Measurements from ENCODE around the gene YTHDF1.
"Not testable (repeated sequence)": the region's sequence is repeated elsewhere in the genome, so short reads cannot be mapped to it uniquely, and the experiment has no call there.

YTHDF1 gene

DNA sequence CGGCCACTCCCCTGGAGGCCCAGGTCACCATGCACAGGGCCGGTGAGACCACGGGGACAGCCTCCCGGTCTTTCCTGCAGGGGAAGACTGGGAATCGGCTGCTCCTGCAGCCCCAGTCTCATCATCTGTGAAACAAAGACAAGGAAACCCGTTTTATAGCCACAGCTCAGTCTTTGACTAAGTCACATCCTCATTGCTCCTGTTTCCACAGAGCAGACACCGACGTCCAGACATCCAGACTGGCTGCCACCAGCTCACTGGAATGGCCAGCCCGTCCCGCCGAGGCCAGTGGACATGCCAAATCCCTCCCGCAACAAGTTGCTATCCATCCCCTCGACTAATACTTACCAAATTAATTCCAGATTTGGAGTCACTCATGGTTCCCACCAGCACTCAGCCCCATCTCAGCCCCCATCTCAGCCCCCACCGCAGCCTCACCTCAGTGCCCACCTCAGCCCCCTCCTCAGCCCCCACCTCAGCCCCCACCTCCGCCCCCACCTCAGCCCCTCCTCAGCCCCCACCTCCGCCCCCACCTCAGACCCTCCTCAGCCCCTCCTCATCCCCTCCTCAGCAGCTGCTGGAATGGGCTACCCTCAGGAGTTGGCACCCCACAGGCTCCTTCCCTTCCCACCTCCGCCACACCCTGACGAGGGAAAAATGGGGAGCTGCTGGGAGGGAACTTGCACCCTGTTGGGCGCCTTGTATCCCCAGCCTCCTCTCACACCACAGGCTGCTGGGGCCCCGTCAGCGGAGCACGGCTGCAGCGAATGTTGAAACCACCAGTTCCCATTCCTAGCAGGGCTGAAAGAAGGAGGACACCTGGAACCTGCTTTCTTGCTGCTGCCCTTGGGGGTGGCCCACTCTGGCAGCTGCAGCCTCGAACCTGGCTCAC lies 48.7 kb downstream of the YTHDF1 start:
- DNase-seq, result no peak

- no peak for DNase-seq
Measured at GRCh38 chr20:63166193-63167020, 49.5 kb downstream of the YTHDF1 start.

DNA sequence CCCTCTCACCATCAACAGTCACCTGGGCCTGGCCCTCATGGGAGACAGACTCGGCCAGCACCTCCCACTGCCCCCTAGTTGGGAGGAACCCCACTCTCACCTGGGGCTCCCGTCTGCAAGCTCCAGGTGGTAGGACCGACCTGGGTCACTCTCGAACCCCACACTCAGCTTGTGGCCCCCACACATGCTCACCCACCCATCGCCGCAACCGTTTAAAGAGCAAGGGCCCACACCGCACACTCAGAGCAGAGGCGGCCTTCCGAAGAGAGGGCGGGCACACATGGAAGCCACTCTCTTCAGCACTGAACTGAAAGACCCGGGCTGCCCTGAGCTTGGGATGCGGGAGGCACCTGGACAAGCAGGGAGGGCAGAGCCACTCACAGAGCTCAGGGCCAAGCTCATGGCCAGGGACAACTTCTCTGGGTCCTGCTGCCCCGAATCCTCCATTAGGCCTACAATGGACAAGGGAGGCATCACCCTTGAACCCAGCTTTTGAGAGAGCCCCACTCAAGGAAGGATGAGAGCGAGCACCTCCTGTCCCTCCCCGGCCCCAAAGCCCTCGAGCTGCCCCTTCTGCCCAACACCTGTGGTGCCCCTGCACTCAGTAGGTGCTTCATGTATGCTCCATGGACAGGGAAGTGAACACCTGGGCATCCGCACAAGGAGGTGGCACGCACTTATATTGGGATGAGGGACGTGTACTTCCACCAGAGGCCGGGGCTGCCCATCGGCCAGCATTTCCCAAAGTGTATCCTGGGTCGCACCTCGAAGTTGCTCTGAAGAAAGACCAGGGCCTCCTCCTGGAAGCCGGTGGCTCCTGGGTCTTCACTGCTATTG lies 50.4 kb downstream of the YTHDF1 start:
- no peak for DNase-seq

- no peak for DNase-seq
Measured at GRCh38 chr20:63164484-63165355, 51.2 kb downstream of the YTHDF1 start.

DNA sequence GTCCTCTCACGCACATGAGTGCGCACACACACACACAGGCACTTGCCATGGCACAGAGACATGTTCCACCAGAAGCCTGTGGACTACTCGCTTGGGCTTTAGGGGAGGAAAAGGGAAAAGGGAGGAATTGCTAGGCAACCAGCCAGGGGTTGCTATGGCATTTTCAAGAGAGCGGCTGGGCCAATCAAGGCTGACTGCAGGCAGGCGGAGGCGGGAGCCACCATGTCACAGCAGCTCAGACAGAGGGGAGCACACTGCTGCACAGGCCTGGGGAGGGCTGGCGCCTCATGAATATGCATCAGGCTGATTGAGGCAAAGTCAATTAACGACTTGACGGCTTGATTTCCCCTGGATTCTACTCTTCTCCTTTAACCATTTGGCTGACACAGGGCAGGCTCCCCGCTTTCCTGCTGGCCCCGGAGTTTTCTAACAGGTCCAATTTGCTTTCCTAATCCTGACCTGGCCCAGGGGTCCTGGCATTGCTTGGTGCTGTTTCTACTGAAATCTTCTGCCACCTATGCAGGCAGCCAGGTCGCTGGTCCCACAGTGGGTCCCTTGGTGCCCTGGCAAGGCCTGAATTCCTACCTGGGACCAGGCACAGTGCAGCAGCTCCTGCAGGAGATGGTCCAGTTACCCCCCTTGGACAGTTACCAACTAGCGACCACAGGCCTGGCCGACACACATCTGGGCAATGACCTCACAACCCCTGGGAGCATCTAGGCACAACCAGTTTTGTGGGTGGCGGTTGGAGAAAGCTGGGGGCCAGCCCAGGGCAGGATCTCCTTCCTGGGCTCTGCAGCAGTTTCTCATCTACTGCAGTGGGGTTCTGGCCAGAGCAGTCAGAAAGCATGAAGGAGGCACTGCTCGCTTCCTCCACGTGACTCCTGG lies 52.1 kb downstream of the YTHDF1 start:
- no peak for DNase-seq

DNA sequence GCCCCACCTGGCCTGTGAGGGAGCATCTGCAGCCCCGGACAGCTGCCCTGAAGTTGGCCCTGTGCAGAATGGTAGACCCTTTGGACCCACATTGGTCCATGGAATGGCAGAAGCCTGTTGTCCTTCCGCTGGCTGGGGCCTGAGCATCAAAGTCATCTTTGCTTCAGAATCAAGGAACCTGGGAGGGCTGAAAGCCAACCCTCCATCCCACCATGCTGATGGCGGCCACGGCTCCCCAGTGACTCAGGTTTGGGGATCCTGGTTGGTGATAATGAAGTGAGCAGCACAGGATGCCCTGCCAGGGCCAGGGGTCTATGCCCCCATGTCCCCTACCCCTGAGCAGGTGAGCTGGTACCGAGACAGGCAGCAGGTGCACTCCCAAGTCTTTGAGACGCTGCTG lies 52.8 kb downstream of the YTHDF1 start:
- no peak for DNase-seq

GRCh38 chr20:63162206-63162795 lies 53.6 kb downstream of the YTHDF1 start:
- DNase-seq, result no peak

DNA sequence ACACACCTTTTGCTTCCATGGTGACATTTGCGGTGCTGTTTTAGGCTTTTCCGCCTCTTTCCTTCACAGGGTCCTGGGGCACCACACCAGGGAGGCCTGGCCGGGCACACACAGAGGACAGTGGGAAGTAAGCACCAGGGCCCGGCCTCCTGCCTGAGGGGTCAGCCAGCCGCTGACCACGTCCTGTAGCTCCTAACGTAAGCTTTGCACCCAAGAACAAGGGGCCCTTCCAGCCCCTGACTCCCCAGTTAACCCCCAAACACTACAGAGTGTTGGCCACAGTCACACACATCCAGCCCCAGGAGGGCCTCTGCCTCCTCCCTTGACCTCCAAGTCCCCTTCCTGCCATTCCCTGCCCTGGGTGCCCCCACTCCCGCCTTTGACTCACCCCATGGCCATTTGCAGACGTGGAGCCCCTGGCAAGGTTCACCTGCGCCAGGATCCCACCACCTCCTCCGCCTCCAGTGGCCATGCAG lies 54.7 kb downstream of the YTHDF1 start:
- no peak for DNase-seq

- no peak for DNase-seq
Measured at GRCh38 chr20:63160641-63161175, 55.2 kb downstream of the YTHDF1 start.

DNA sequence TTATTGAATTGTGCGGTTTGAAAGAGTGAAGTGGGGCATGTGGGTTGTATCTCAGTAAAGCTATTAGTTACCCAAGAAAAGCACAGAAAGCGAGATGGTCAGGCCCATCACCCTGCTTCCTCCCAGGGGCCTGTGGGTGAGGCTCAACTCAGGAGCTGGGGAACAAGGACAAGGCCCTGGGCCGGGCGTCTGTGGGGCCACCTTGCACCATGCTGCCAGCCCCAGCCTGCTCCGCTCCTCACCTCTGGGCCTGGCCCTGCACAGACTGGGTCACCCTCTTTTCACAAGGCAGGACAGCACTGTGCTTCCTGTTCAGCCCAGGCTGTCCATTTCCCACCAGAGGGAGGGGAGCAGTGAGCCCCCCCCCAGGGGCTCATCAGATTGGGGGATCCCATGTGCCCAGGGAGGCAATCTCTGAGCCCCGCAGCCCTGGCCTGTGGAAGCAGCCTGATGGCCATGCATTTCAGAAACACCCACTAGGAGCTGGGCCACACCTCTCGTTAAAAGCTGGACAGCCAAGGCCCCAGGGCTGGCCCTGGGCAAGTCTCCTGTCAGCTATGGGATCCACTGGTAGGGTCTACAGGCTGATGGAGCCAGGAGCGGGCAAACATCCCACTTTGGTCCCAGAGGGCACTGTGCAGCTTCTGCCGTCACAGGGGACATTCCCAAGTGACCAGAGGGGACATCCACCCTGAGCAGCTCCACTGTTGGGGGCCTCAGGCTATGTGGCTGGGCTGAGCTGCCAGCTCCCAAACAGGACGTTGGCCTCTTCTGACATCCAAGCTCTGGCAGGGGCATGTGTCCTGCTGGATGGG lies 55.9 kb downstream of the YTHDF1 start:
- no peak for DNase-seq

DNA sequence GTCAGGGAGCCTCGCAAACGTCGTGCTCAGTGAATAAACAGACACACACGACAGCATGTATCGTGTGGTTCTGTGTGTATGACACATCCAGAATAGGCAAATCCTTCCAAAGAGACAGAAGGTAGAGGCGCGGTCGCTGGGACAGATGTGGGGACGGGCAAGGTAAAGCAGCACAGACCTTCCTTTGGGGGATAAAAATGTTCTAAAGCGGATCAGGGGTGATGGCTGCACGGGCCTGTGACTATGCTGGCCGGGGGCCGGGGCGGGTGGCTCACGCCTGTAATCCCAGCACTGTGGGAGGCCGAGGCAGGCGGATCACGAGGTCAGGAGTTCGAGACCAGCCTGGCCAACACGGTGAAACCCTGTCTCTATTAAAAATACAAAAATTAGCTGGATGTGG lies 56.7 kb downstream of the YTHDF1 start:
- DNase-seq, result not testable (repeated sequence)

DNA sequence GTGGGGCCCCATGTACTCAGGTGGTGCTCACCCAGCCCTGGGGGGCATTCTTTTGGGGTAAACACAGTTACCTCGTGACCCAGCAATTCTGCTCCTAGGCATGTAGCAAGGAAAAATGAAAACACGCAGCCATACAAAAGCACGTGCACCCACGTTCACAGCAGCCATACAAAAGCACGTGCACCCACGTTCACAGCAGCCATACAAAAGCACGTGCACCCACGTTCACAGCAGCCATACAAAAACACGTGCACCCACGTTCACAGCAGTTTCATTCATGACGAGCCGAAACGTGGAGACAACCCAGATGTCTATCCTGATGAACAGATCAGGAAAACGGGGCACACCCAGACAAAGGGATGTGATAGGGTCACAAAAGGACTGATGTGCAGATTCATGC lies 57.1 kb downstream of the YTHDF1 start:
- DNase-seq, result no peak

- DNase-seq, result no peak
Measured at GRCh38 chr20:63158352-63158751, 57.6 kb downstream of the YTHDF1 start.

GRCh38 chr20:63157431-63157830 lies 58.5 kb downstream of the YTHDF1 start:
- DNase-seq, result not testable (repeated sequence)

DNA sequence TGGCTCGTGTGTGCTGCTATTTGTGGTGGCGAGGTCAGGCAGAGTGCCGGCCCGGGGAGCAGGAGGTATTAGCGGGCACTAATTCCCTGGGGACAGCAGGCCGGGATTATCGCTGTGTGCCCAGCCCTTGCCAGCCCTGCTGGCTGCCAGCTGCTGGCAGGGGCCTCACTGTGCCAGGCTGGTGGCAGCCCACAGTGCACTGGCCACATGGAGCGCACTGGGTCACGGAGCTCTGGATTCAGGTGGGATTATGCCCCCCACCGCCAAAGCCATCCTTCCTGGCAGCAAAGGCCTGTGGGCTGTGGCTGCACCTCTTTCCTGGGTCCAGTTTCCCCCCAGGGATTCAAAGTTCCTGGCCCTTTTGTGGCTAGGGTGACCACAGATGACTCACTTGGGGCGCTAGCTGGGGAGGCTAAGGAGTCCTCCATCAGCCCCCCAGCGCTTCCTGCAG lies 59.7 kb downstream of the YTHDF1 start:
- DNase-seq, result no peak

GRCh38 chr20:63155266-63156165 lies 60.4 kb downstream of the YTHDF1 start:
- no peak for DNase-seq

- DNase-seq, result no peak
Measured at GRCh38 chr20:63154395-63154794, 61.5 kb downstream of the YTHDF1 start.

Measured in NCI-H1694 (cell line).